Stomach (tissue), 4 donors: ENCODE results near the gene DNAJC12.

ENCODE experiments used
- EP300 ChIP-seq: sonication (generic); formaldehyde crosslinking; IDR thresholded peaks from one replicate; pipeline ENCODE4 v1.6.1; 2017; ENCODE audit warnings: antibody characterized with exemption
- POLR2A ChIP-seq, 4 donors: fragments of 450-650 bp; IDR thresholded peaks; one replicate each; pipeline ENCODE4 v1.6.1; 2016; ENCODE audit warnings: antibody characterized with exemption in 4 of 4, control low read depth in 2 of 4, mild to moderate bottlenecking in 1 of 4, moderate library complexity in 1 of 4
- POLR2AphosphoS5 ChIP-seq, 3 donors: sonication (generic); formaldehyde crosslinking; IDR thresholded peaks; one replicate each; pipeline ENCODE4 v1.6.1; 2016; ENCODE audit warnings: antibody characterized with exemption in 3 of 3
- TF ChIP-seq, protein P1 (sequence below), 7 experiments: fragments of 450-650 bp in 4 of 7; fragments of 200-600 bp in 3 of 7; sonication (generic) in 3 of 7; IDR thresholded peaks; one replicate each; pipeline ENCODE4 v1.5.1; 2016 to 2019; ENCODE audit warnings: antibody characterized with exemption in 7 of 7, control low read depth in 2 of 7, mild to moderate bottlenecking in 1 of 7

DNA sequence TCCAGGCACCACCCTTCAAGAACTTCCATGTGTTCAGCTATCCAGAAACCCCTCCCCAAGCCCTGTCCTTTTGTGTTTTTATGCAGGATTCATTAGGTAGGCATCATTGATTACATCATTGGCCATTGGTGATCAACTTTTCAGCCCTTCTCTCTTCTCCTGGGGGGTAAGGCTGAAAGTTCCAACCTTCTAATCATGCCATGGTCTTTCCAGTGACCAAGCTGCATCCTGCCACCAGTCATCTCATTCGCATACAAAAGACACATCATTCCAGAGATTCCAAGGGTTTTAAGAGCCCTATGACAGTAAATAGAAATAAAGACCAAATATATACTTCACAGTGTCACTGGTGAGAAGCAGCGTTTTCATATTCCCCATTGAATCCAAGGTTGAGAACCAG, 48.2 kb downstream of the DNAJC12 start:
- TF ChIP-seq POLR2AphosphoS5 (IDR thresholded peaks at IDR 0.05) (no peak), EP300 (no peak), POLR2A (IDR thresholded peaks at IDR 0.05) (no peak)
- TF ChIP-seq, protein P1, sequence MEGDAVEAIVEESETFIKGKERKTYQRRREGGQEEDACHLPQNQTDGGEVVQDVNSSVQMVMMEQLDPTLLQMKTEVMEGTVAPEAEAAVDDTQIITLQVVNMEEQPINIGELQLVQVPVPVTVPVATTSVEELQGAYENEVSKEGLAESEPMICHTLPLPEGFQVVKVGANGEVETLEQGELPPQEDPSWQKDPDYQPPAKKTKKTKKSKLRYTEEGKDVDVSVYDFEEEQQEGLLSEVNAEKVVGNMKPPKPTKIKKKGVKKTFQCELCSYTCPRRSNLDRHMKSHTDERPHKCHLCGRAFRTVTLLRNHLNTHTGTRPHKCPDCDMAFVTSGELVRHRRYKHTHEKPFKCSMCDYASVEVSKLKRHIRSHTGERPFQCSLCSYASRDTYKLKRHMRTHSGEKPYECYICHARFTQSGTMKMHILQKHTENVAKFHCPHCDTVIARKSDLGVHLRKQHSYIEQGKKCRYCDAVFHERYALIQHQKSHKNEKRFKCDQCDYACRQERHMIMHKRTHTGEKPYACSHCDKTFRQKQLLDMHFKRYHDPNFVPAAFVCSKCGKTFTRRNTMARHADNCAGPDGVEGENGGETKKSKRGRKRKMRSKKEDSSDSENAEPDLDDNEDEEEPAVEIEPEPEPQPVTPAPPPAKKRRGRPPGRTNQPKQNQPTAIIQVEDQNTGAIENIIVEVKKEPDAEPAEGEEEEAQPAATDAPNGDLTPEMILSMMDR (IDR thresholded peaks at IDR 0.05): no peak
